ENCODE data around the gene SGF29.

DNA sequence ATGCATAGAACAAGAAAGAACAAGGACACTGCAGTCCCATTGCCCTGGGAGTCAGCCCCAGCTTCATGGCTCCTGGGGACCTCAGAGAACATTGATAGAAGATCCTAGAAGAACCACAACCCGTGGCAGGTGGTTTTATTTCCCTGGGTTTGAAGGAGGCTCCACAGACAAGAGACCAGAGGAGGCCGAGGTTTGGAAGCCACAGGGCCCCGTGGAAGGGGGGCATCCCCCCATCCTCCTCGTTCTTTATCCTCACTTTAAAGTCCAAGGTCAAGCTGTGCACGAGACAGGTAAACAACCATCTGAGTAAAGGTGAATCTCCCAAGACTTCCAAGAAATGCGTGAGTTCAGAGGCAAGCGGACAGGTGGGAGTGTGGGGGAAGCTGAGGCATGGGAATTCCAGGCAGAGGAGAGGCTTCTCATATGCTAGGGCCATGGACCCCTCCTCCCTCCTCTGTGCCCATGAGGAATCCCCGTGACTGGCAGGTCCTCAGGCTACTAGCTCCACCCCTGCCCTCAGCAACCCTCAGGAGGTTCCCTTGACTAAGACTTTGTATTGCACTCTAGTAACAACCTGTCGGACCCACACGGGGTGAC, 57.0 kb downstream of the SGF29 start:
- TF ChIP-seq, protein P1, sequence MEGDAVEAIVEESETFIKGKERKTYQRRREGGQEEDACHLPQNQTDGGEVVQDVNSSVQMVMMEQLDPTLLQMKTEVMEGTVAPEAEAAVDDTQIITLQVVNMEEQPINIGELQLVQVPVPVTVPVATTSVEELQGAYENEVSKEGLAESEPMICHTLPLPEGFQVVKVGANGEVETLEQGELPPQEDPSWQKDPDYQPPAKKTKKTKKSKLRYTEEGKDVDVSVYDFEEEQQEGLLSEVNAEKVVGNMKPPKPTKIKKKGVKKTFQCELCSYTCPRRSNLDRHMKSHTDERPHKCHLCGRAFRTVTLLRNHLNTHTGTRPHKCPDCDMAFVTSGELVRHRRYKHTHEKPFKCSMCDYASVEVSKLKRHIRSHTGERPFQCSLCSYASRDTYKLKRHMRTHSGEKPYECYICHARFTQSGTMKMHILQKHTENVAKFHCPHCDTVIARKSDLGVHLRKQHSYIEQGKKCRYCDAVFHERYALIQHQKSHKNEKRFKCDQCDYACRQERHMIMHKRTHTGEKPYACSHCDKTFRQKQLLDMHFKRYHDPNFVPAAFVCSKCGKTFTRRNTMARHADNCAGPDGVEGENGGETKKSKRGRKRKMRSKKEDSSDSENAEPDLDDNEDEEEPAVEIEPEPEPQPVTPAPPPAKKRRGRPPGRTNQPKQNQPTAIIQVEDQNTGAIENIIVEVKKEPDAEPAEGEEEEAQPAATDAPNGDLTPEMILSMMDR (IDR thresholded peaks at IDR 0.05; ENCODE audit: low read length): no peak
- no peak for TF ChIP-seq EZH2phosphoT487 (IDR thresholded peaks at IDR 0.05; ENCODE audit: low read length)
